GM12873 (cell line): ENCODE measurements around the gene ST6GALNAC4.

Experiments used
- CTCF ChIP-seq: IDR thresholded peaks from 2 replicates; pipeline ENCODE4 v1.5.1; 2012; ENCODE audit warnings: low read depth, mild to moderate bottlenecking, moderate library complexity, low read length, control low read depth; ENCODE audit not compliant: insufficient read depth; ENCODE audit errors: missing control alignments

ST6GALNAC4 gene

GRCh38 chr9:127927988-127928675 is 11.3 kb upstream of the ST6GALNAC4 start:
- TF ChIP-seq CTCF = no peak

GRCh38 chr9:127927201-127927987 is 10.6 kb upstream of the ST6GALNAC4 start:
- no peak for TF ChIP-seq CTCF

- TF ChIP-seq CTCF = no peak
These were observed 10.0 kb upstream of the ST6GALNAC4 start for GRCh38 chr9:127926906-127927200.

GRCh38 chr9:127925959-127926905 is 9.4 kb upstream of the ST6GALNAC4 start:
- no peak for TF ChIP-seq CTCF

GRCh38 chr9:127924736-127925444 is 8.0 kb upstream of the ST6GALNAC4 start:
- TF ChIP-seq CTCF = no peak

- no peak for TF ChIP-seq CTCF
These were observed 6.9 kb upstream of the ST6GALNAC4 start for GRCh38 chr9:127923771-127924170.

GRCh38 chr9:127923046-127923445 is 6.2 kb upstream of the ST6GALNAC4 start:
- TF ChIP-seq CTCF = no peak
